ENCODE measurements around the gene LMTK2.

DNA sequence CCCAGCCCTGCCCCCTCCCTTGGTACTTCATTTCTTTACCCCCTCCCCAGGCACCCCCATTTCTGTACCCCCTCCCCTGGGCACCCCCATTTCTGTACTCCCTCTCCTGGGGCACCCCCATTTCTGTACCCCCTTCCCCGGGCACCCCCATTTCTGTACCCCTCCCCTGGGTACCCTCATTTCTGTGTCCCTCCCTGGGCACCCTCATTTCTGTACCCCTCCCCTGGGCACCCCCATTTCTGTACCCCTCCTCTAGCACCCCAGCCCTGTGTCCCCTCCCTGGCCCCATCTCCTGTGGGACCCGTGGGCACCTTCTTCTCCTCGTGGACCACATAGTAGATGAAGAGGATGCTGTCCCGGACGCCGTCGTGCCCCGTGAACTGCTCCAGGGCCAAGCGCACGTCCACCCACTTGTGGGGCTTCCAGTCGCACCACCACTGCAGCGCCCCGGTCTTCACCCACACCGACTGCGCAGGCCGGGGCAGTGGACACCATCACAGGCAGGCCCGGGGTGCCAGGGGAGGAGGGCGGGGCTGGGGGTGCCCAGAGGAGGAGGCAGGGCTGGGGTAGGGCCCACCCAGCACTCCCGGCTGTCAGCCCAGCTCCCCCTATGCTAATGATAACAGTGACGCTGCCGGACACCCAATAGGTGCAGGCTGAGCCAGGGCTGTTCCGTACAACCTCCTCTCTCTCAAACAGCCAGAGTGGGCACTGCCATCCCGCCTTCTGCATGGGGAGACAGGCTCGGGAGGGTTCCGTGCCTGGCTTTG is 125.0 kb downstream of the LMTK2 start:
- TF ChIP-seq, protein P1, sequence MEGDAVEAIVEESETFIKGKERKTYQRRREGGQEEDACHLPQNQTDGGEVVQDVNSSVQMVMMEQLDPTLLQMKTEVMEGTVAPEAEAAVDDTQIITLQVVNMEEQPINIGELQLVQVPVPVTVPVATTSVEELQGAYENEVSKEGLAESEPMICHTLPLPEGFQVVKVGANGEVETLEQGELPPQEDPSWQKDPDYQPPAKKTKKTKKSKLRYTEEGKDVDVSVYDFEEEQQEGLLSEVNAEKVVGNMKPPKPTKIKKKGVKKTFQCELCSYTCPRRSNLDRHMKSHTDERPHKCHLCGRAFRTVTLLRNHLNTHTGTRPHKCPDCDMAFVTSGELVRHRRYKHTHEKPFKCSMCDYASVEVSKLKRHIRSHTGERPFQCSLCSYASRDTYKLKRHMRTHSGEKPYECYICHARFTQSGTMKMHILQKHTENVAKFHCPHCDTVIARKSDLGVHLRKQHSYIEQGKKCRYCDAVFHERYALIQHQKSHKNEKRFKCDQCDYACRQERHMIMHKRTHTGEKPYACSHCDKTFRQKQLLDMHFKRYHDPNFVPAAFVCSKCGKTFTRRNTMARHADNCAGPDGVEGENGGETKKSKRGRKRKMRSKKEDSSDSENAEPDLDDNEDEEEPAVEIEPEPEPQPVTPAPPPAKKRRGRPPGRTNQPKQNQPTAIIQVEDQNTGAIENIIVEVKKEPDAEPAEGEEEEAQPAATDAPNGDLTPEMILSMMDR (conservative IDR thresholded peaks at IDR 0.05), result no peak
- TF ChIP-seq ZFX (IDR thresholded peaks at IDR 0.05), result no peak

All from C4-2B (cell line).